ENCODE data around the gene RBBP5. TPM values are rescaled to one million over a fixed set of nuclear protein-coding genes. Genes with fewer than 3 reads are reported as not detected.

The RBBP5 gene
- total RNA-seq, 1 donor from 2014 or later: 10.6 TPM

GRCh38 chr1:205061227-205061626, 60.6 kb downstream of the RBBP5 start:
- H3K4me3 ChIP-seq (ENCODE audit: low read depth, low read length): no peak overlapping the region
- no peak for TF ChIP-seq CTCF (conservative IDR thresholded peaks at IDR 0.05; ENCODE audit: low read depth, low read length)
- no peak for DNase-seq (ENCODE audit: low read depth)

- no peak for TF ChIP-seq CTCF (conservative IDR thresholded peaks at IDR 0.05; ENCODE audit: low read depth, low read length)
- H3K4me3 ChIP-seq (ENCODE audit: low read depth, low read length): no peak overlapping the region
- no peak for DNase-seq (ENCODE audit: low read depth)
Observed at GRCh38 chr1:205060746-205061145, 61.0 kb downstream of the RBBP5 start.

- DNase-seq (ENCODE audit: low read depth): no peak
- TF ChIP-seq CTCF (conservative IDR thresholded peaks at IDR 0.05; ENCODE audit: low read depth, low read length): no peak
- no peak overlapping the region for H3K4me3 ChIP-seq (ENCODE audit: low read depth, low read length)
Observed at GRCh38 chr1:205059660-205060059, 62.1 kb downstream of the RBBP5 start.

GRCh38 chr1:205058853-205059252, 62.9 kb downstream of the RBBP5 start:
- no peak for TF ChIP-seq CTCF (conservative IDR thresholded peaks at IDR 0.05; ENCODE audit: low read depth, low read length)
- H3K4me3 ChIP-seq (ENCODE audit: low read depth, low read length): no peak overlapping the region
- no peak for DNase-seq (ENCODE audit: low read depth)

- H3K4me3 ChIP-seq (ENCODE audit: low read depth, low read length): no peak overlapping the region
- no peak for TF ChIP-seq CTCF (conservative IDR thresholded peaks at IDR 0.05; ENCODE audit: low read depth, low read length)
- DNase-seq (ENCODE audit: low read depth): no peak
Observed at GRCh38 chr1:205057808-205058575, 63.8 kb downstream of the RBBP5 start.

GRCh38 chr1:205056956-205057568, 64.7 kb downstream of the RBBP5 start:
- TF ChIP-seq CTCF (conservative IDR thresholded peaks at IDR 0.05; ENCODE audit: low read depth, low read length): no peak
- H3K4me3 ChIP-seq (ENCODE audit: low read depth, low read length): no peak overlapping the region
- no peak for DNase-seq (ENCODE audit: low read depth)

Measured in epithelial cell of proximal tubule (primary cell).